DOHH2 (cell line): ENCODE measurements around the gene NSD2.
"Not testable (repeated sequence)": the region's sequence is repeated elsewhere in the genome, so short reads cannot be mapped to it uniquely, and the experiment has no call there.

Source experiments
- H3F3A ChIP-seq: fragments of 200-600 bp; sonication (generic), shearing (Covaris generic); 2 replicates; pipeline ENCODE4 v1.6.0; 2016; ENCODE audit warnings: antibody characterized with exemption, mild to moderate bottlenecking; ENCODE audit not compliant: control insufficient read depth, insufficient read depth
- H3K27ac ChIP-seq: fragments of 200-600 bp; sonication (generic); 2 replicates; pipeline ENCODE4 v1.5.1; 2014; ENCODE audit warnings: low read depth, mild to moderate bottlenecking, low read length, moderate library complexity
- H3K27me3 ChIP-seq: fragments of 200-600 bp; sonication (generic); 2 replicates; pipeline ENCODE4 v1.6.1; 2014; ENCODE audit warnings: mild to moderate bottlenecking, low read length, mixed read lengths; ENCODE audit not compliant: control insufficient read depth
- H3K36me3 ChIP-seq: fragments of 200-600 bp; sonication (generic); 2 replicates; pipeline ENCODE4 v1.6.1; 2014; ENCODE audit warnings: mild to moderate bottlenecking, low read length, moderate library complexity, mixed read lengths; ENCODE audit not compliant: control insufficient read depth
- H3K4me1 ChIP-seq: fragments of 200-600 bp; sonication (generic); 2 replicates; pipeline ENCODE4 v1.6.1; 2014; ENCODE audit warnings: mild to moderate bottlenecking, low read length, mixed read lengths; ENCODE audit not compliant: control insufficient read depth
- H3K4me2 ChIP-seq: fragments of 200-600 bp; sonication (generic); 2 replicates; pipeline ENCODE4 v1.6.0; 2014; ENCODE audit warnings: mild to moderate bottlenecking, low read length, moderate library complexity
- H3K4me3 ChIP-seq: fragments of 200-600 bp; sonication (generic); 2 replicates; pipeline ENCODE4 v1.5.1; 2014; ENCODE audit warnings: mild to moderate bottlenecking, low read length, mixed read lengths
- H3K79me2 ChIP-seq: fragments of 200-600 bp; sonication (generic); 2 replicates; pipeline ENCODE4 v1.6.1; 2014; ENCODE audit warnings: mild to moderate bottlenecking, low read length, mixed read lengths; ENCODE audit not compliant: control insufficient read depth
- H3K9me2 ChIP-seq: fragments of 200-600 bp; sonication (generic); replicated peaks from 2 replicates; pipeline ENCODE4 v1.6.1; 2014; ENCODE audit warnings: mild to moderate bottlenecking, low read length, mixed read lengths; ENCODE audit not compliant: control insufficient read depth
- H3K9me3 ChIP-seq: fragments of 200-600 bp; sonication (generic); 2 replicates; pipeline ENCODE4 v1.6.1; 2014; ENCODE audit warnings: antibody characterized with exemption, low read length, mixed read lengths; ENCODE audit not compliant: control insufficient read depth, insufficient read depth
- H4K20me1 ChIP-seq: fragments of 200-600 bp; sonication (generic); 2 replicates; pipeline ENCODE4 v1.6.0; 2014; ENCODE audit warnings: low read depth, mild to moderate bottlenecking, antibody characterized with exemption, low read length, moderate library complexity; ENCODE audit not compliant: control insufficient read depth, insufficient read depth
- CTCF ChIP-seq: fragments of 200-600 bp; sonication (generic); IDR thresholded peaks from one replicate; pipeline ENCODE4 v1.5.1; 2014; ENCODE audit warnings: antibody characterized with exemption, mild to moderate bottlenecking, low read depth, low read length; ENCODE audit not compliant: poor library complexity, severe bottlenecking
- EZH2phosphoT487 ChIP-seq: fragments of 200-600 bp; sonication (generic); IDR thresholded peaks from 2 replicates; pipeline ENCODE4 v1.6.1; 2017; ENCODE audit warnings: borderline replicate concordance, mild to moderate bottlenecking, antibody characterized with exemption, low read length, moderate library complexity, mixed read lengths

The NSD2 gene

GRCh38 chr4:1907848-1908525, 36.8 kb downstream of the NSD2 start:
- H3K27me3 ChIP-seq, result no peaks in the 10 kb centered on the region
- peaks cover 14% of the 10 kb centered on the region; the same call in 1 of the 2 replicates for H4K20me1 ChIP-seq
- H3K4me1 ChIP-seq, result no peaks in the 10 kb centered on the region
- TF ChIP-seq CTCF, result no peak
- no peak for TF ChIP-seq EZH2phosphoT487
- no peak overlapping the region for H3K4me2 ChIP-seq
- H3K27ac ChIP-seq, result no peak overlapping the region
- H3K9me2 ChIP-seq, result no peaks in the 10 kb centered on the region
- H3K36me3 ChIP-seq, result peaks cover 88% of the 10 kb centered on the region
- peaks cover 11% of the 10 kb centered on the region for H3F3A ChIP-seq
- H3K9me3 ChIP-seq, result no peaks in the 10 kb centered on the region
- peaks cover 98% of the 10 kb centered on the region for H3K79me2 ChIP-seq
- H3K4me3 ChIP-seq, result no peak overlapping the region

GRCh38 chr4:1909696-1910095, 38.5 kb downstream of the NSD2 start:
- H3K9me3 ChIP-seq, H3K27ac ChIP-seq, H3K9me2 ChIP-seq, H3K4me3 ChIP-seq, H3K4me2 ChIP-seq, H3K4me1 ChIP-seq, H3K27me3 ChIP-seq: not testable (repeated sequence)
- Histone ChIP-seq H4K20me1 (peaks cover 14% of the 10 kb centered on the region; the same call in 1 of the 2 replicates), H3K36me3 (peaks cover 90% of the 10 kb centered on the region), H3K79me2 (peaks cover 99% of the 10 kb centered on the region), H3F3A (peaks cover 11% of the 10 kb centered on the region)

GRCh38 chr4:1910643-1911042, 39.5 kb downstream of the NSD2 start:
- Histone ChIP-seq H3K4me1 (no peaks in the 10 kb centered on the region), H3K36me3 (peaks cover 89% of the 10 kb centered on the region), H3K9me2 (no peaks in the 10 kb centered on the region), H3K27ac (no peak overlapping the region), H4K20me1 (peaks cover 14% of the 10 kb centered on the region; the same call in 1 of the 2 replicates), H3K9me3 (no peaks in the 10 kb centered on the region), H3K4me2 (no peak overlapping the region), H3K79me2 (peaks cover 97% of the 10 kb centered on the region), H3K4me3 (no peak overlapping the region), H3F3A (peaks cover 11% of the 10 kb centered on the region), H3K27me3 (no peaks in the 10 kb centered on the region)
- TF ChIP-seq CTCF, result peak; percentile 43
- no peak for TF ChIP-seq EZH2phosphoT487

- H3K27me3 ChIP-seq, H3K9me3 ChIP-seq, H3K9me2 ChIP-seq, H3K4me3 ChIP-seq, H3K4me2 ChIP-seq, H3K4me1 ChIP-seq, H3K27ac ChIP-seq: not testable (repeated sequence)
- Histone ChIP-seq H3F3A (peaks cover 11% of the 10 kb centered on the region), H3K79me2 (peaks cover 97% of the 10 kb centered on the region), H4K20me1 (peaks cover 14% of the 10 kb centered on the region; the same call in 1 of the 2 replicates), H3K36me3 (peaks cover 89% of the 10 kb centered on the region)
Measured at GRCh38 chr4:1911316-1911715, 40.1 kb downstream of the NSD2 start.
